DMS53 treated with DMSO at 0.1 percent for 48 hours (cell line): ENCODE results near the gene CCNY.

Source experiments
- DNase-seq: peaks from one replicate; lab custom pipeline; 2025; ENCODE audit not compliant: unreplicated experiment; lab: John Stamatoyannopoulos, UW

CCNY gene

GRCh38 chr10:35379226-35380137, 43.2 kb downstream of the CCNY start:
- DNase-seq = no peak

GRCh38 chr10:35382096-35382495, 45.8 kb downstream of the CCNY start:
- no peak for DNase-seq

- peak; percentile 13 for DNase-seq
Measured at GRCh38 chr10:35384265-35384868, 48.1 kb downstream of the CCNY start.

- no peak for DNase-seq
Measured at GRCh38 chr10:35386594-35387174, 50.4 kb downstream of the CCNY start.

- DNase-seq = peak; percentile 7
Measured at GRCh38 chr10:35387768-35388167, 51.5 kb downstream of the CCNY start.

- DNase-seq = no peak
Measured at GRCh38 chr10:35388197-35388596, 51.9 kb downstream of the CCNY start.

- no peak for DNase-seq
Measured at GRCh38 chr10:35388682-35389081, 52.4 kb downstream of the CCNY start.

- no peak for DNase-seq
Measured at GRCh38 chr10:35390161-35390840, 54.0 kb downstream of the CCNY start.

- DNase-seq = no peak
Measured at GRCh38 chr10:35390843-35391152, 54.5 kb downstream of the CCNY start.

DNA sequence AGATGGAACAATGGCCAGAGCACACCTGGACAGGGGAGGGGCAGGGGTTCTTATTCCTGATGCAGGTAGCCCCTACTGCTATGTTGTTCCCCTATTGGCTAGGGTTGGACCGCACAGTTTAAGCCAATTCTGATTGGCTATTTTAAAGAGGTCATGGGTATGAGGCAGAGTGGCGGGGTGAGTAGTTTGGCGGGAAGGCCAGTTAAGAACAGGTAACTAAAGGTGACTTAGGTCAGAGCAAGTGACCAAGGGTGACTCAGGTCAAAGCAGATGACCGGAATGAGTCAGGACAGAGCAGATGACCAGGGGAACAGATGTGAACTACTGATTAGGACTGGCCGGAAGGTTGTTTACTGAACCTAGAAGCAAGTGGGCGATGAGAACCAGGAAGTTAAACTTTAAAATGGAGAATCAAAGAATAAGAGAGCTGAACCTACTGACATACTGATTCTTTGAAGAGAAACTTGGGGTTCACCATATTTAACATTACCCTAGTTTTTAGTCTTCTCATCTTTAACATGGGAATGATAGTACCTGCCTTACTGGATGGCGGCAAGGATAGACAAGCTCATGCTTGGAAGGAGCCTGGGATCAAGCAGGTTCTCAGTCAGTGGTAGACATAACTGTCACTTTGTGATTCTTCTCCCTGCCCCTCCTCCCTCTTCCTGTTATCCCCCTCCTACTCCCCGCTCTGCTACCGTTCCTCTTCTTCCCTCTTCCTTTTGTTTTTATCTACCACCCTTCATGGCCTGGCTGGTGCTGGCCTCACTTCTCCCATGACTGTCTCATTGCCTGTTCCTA, 55.0 kb downstream of the CCNY start:
- DNase-seq = no peak

GRCh38 chr10:35391954-35392262, 55.6 kb downstream of the CCNY start:
- no peak for DNase-seq

DNA sequence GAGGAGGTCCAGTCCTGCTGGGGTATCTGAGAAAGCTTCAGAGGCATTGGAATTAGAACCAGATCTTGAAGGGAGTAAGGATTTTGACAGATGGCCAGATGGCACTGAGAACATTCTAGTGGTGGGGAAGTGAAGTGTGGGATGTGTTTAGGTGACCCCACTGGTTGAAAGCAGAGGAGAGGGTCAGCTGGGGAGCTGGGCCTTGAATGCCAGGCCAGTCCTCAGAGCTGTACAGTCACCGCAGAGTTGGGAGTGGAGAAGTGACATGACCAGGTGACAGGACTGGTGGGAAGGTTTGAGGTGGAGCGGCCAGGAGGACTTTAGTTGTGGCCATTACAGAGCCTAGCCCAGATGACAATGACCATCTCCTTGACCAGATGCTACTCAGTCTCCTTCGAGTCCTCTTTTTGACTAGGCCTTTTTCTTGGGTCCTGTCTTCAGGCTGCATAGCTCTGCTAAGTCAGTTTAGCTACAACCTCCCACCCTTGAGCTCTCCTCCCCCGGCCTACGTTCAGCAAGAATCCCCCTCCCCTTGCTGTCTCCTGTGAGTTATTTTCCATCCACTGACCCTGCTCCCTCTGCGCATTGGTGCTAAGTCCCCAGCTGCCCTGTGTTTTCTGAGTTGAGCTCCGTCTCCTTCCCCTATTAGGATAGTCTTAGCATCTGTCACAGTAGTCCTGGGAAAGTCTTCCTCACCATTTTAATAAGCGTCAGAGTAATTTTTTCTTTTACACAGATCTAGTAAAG, 56.3 kb downstream of the CCNY start:
- DNase-seq = no peak

DNA sequence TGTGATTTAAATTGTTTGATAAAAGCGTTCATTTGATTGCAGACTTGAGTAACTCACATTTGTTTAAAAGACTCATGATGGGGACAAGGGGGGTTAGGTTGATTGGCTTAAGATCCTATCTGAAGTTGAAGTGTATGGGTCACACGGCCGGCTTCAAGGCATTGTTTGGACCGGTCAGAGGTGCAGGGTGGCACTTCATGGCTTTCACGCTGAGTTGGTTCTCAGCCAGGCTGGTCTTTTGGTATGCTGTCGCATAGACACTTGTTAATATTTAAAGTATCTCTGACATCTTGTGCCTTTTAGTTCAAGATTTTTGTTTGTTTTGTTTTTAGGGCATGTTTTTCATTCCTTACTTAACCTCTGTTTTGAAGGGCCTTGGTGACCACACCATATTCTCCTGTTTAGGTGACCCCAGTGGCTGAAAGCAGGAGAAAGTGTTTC, 58.1 kb downstream of the CCNY start:
- DNase-seq = no peak

DNA sequence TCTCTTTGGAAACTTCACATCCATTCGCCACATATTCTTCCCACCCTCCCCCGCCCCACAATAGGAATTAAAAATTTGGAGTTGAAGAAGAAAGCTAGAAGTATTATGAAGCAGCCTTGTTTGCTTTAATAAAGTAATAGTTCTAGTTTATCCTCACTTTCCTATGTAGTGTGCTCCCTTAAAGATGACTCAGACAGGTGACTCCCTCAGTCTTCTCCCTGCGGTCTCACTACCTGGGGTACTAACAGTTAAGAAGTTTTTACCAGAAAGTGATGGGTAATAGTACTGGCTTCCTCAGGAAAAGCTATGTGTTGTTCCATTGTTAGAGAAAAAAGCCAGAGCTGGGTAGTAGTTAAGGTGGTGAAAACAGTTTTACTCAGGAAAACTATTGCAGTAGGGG, 58.6 kb downstream of the CCNY start:
- DNase-seq = no peak

DNA sequence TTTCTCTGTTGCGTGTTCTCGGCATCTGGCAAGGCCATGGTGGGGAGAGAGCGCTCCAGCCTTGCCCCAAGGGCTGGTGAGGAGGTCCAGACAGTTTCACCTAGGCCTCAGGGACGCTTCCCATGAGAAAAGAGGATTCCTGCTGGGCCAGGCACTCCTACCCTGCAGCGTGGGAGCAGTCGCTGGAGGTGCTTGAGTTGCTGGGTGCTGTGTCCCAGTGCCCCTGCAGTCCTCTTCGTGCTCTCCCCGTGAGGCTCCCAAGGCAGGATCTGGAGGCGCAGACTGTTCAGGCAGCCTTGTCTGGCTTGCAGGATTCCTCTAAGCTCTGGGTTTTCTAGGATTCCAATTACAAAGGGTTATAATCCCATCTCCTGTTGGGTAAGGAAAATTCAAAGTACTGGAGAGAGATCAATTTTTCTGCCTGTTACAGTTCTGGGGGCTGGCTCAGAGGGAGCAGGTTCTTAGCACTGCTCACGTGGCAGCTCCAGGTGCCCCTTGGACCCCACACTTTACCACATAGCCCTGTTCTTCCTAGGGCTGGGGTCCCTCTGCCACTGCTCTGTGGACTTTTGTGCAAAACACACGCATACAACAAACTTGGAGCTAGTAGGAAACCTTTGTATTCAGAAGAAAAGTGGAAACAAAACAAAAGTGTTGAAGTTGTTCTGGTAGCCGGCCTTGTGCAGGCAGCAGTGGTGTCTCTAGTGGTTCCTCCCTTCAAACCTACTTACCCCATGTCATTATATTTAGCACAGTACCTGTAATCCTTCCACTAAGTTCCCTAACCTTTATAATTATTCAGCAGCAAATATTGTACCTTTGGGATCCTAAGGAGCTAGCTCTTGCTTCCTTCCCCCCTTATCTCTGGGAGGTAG, 60.5 kb downstream of the CCNY start:
- DNase-seq = no peak

DNA sequence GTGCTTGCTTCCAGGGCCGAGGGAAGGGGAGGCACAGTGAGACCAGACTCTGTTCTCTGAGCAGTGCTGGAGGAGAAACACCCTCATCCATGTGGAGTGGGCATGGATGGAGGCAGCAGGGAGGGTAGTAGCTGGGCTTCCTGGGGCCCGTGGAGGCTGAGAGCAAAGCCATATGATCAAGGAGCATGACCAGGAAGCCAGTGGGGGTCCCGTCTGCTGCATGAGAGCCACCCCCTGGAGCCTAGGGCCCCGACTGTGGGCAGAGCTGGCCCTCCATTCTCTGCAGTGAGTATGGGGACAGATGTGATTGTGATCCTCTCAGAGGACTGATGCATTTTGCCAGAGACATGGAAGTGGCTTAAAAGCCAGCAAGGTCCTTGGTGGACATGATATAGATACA, 61.6 kb downstream of the CCNY start:
- no peak for DNase-seq

GRCh38 chr10:35398355-35398754, 62.0 kb downstream of the CCNY start:
- DNase-seq = no peak

DNA sequence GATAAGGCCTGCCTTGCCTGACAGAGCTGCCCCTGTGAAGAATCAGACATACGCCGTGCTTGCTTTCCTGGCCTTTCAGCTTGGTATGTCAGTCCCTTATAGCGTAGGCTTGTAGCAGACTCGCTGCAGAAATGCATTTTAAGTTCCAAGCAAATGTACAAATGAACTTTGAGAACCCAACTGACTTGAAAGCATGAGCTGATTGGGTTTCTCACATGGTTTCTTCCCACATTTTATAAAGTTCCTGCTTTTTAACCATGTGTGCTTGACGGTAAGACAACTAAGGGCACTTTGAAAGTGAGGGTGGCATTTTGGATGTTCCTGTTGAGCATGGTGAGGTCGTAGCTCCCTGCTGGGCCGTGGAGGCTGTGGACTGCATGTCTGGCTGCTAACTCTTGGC, 62.6 kb downstream of the CCNY start:
- DNase-seq = no peak

GRCh38 chr10:35399414-35400009, 63.2 kb downstream of the CCNY start:
- DNase-seq = no peak
